ENCODE results near the gene SLC44A1.
A peak's percentile ranks its signal among the peaks of the same experiment; 100 is the strongest.

The SLC44A1 gene

GRCh38 chr9:105403552-105404248, 159.2 kb downstream of the SLC44A1 start:
- Histone ChIP-seq H3K4me1 (ENCODE audit: insufficient read depth, low read length, severe bottlenecking) (peaks cover 56% of the 10 kb centered on the region), H3K27me3 (ENCODE audit: insufficient read depth, low read length) (no peaks in the 10 kb centered on the region), H2AFZ (ENCODE audit: low read length) (no peak overlapping the region), H3K9me3 (ENCODE audit: low read length) (peaks cover 3% of the 10 kb centered on the region; the same call in 1 of the 2 replicates), H3K9ac (ENCODE audit: low read length) (no peak overlapping the region), H3K36me3 (ENCODE audit: insufficient read depth, low read length) (no peaks in the 10 kb centered on the region), H3K4me3 (ENCODE audit: low read depth, low read length, poor library complexity, severe bottlenecking) (no peak overlapping the region), H3F3A (ENCODE audit: insufficient read depth, low read length) (peaks cover 3% of the 10 kb centered on the region; the same call in 1 of the 2 replicates), H3K27ac (ENCODE audit: low read depth, low read length, poor library complexity, severe bottlenecking) (peak overlapping the region; percentile 95), H3K79me2 (ENCODE audit: insufficient read depth, low read length) (no peaks in the 10 kb centered on the region), H3K9me2 (ENCODE audit: low read depth, low read length) (no peaks in the 10 kb centered on the region), H4K20me1 (ENCODE audit: insufficient read depth, low read length) (no peaks in the 10 kb centered on the region), H3K4me2 (ENCODE audit: low read length) (peak overlapping the region; percentile 24; the same call in 1 of the 2 replicates)
- no peak for TF ChIP-seq CTCF (IDR thresholded peaks at IDR 0.05; ENCODE audit: low read length)
- TF ChIP-seq EZH2 (IDR thresholded peaks at IDR 0.05; ENCODE audit: borderline replicate concordance, low read length) = no peak

GRCh38 chr9:105405514-105406131, 161.2 kb downstream of the SLC44A1 start:
- peak overlapping the region; percentile 30; the same call in 1 of the 2 replicates for H3K9ac ChIP-seq (ENCODE audit: low read length)
- peak overlapping the region; percentile 68 for H3K4me2 ChIP-seq (ENCODE audit: low read length)
- peak overlapping the region; percentile 95 for H3K27ac ChIP-seq (ENCODE audit: low read depth, low read length, poor library complexity, severe bottlenecking)

GRCh38 chr9:105406369-105406768, 161.9 kb downstream of the SLC44A1 start:
- Histone ChIP-seq H2AFZ (ENCODE audit: low read length) (no peak overlapping the region), H3K4me2 (ENCODE audit: low read length) (peak overlapping the region; percentile 68; the same call in 1 of the 2 replicates)

More at GRCh38 chr9:105405514-105406131, 161.2 kb downstream of the SLC44A1 start:
- Histone ChIP-seq H3K4me1 (ENCODE audit: insufficient read depth, low read length, severe bottlenecking) (peaks cover 56% of the 10 kb centered on the region), H3K9me2 (ENCODE audit: low read depth, low read length) (no peaks in the 10 kb centered on the region), H3K9me3 (ENCODE audit: low read length) (peaks cover 3% of the 10 kb centered on the region; the same call in 1 of the 2 replicates), H3F3A (ENCODE audit: insufficient read depth, low read length) (peaks cover 3% of the 10 kb centered on the region; the same call in 1 of the 2 replicates), H3K36me3 (ENCODE audit: insufficient read depth, low read length) (no peaks in the 10 kb centered on the region), H4K20me1 (ENCODE audit: insufficient read depth, low read length) (no peaks in the 10 kb centered on the region), H3K27me3 (ENCODE audit: insufficient read depth, low read length) (no peaks in the 10 kb centered on the region), H3K79me2 (ENCODE audit: insufficient read depth, low read length) (no peaks in the 10 kb centered on the region), H2AFZ (ENCODE audit: low read length) (0 out of 2 replicates have a peak overlapping the region, but pooled peaks have one; percentile 6), H3K4me3 (ENCODE audit: low read depth, low read length, poor library complexity, severe bottlenecking) (peak overlapping the region; percentile 38)
- no peak for TF ChIP-seq CTCF (IDR thresholded peaks at IDR 0.05; ENCODE audit: low read length)
- no peak for TF ChIP-seq EZH2 (IDR thresholded peaks at IDR 0.05; ENCODE audit: borderline replicate concordance, low read length)

More at GRCh38 chr9:105406369-105406768, 161.9 kb downstream of the SLC44A1 start:
- H3K27me3 ChIP-seq (ENCODE audit: insufficient read depth, low read length) = no peaks in the 10 kb centered on the region
- no peaks in the 10 kb centered on the region for H4K20me1 ChIP-seq (ENCODE audit: insufficient read depth, low read length)
- H3K27ac ChIP-seq (ENCODE audit: low read depth, low read length, poor library complexity, severe bottlenecking) = peak overlapping the region; percentile 95
- H3K79me2 ChIP-seq (ENCODE audit: insufficient read depth, low read length) = no peaks in the 10 kb centered on the region
- no peak for TF ChIP-seq EZH2 (IDR thresholded peaks at IDR 0.05; ENCODE audit: borderline replicate concordance, low read length)
- TF ChIP-seq CTCF (IDR thresholded peaks at IDR 0.05; ENCODE audit: low read length) = no peak
- peaks cover 52% of the 10 kb centered on the region for H3K4me1 ChIP-seq (ENCODE audit: insufficient read depth, low read length, severe bottlenecking)
- no peak overlapping the region; the same call in 1 of the 2 replicates for H3K9ac ChIP-seq (ENCODE audit: low read length)
- no peaks in the 10 kb centered on the region for H3K9me2 ChIP-seq (ENCODE audit: low read depth, low read length)
- peak overlapping the region; percentile 38 for H3K4me3 ChIP-seq (ENCODE audit: low read depth, low read length, poor library complexity, severe bottlenecking)
- no peaks in the 10 kb centered on the region for H3K36me3 ChIP-seq (ENCODE audit: insufficient read depth, low read length)
- peaks cover 3% of the 10 kb centered on the region; the same call in 1 of the 2 replicates for H3F3A ChIP-seq (ENCODE audit: insufficient read depth, low read length)
- peaks cover 3% of the 10 kb centered on the region; the same call in 1 of the 2 replicates for H3K9me3 ChIP-seq (ENCODE audit: low read length)

Data from OCI-LY1 (cell line).